Activated CD8-positive, alpha-beta memory T cell treated with anti-CD3 and anti-CD28 coated beads for 36 hours (primary cell): Measurements from ENCODE around the gene NCOA3. TPM values are rescaled to one million over a fixed set of nuclear protein-coding genes. Genes with fewer than 3 reads are reported as not detected.

Source experiments
- CTCF ChIA-PET: fragments of 350-600 bp; sonication (Branson Sonifier 250); formaldehyde crosslinking; loops from one replicate; lab custom pipeline; 2021; ENCODE audit warnings: antibody characterized with exemption; lab: Charles Lee
- POLR2A ChIA-PET: fragments of 350-600 bp; sonication (Branson Sonifier 250); formaldehyde crosslinking; loops from one replicate; lab custom pipeline; 2021; ENCODE audit warnings: antibody characterized with exemption; lab: Charles Lee
- total RNA-seq, 2 experiments: library from RNA; stranded (reverse); gene quantifications; one replicate each; pipeline ENCODE4 v1.2.3, GENCODE V29; 2021

Gene NCOA3
- total RNA-seq, 2 experiments from 2014 or later = 77.1 to 86.2 TPM

DNA sequence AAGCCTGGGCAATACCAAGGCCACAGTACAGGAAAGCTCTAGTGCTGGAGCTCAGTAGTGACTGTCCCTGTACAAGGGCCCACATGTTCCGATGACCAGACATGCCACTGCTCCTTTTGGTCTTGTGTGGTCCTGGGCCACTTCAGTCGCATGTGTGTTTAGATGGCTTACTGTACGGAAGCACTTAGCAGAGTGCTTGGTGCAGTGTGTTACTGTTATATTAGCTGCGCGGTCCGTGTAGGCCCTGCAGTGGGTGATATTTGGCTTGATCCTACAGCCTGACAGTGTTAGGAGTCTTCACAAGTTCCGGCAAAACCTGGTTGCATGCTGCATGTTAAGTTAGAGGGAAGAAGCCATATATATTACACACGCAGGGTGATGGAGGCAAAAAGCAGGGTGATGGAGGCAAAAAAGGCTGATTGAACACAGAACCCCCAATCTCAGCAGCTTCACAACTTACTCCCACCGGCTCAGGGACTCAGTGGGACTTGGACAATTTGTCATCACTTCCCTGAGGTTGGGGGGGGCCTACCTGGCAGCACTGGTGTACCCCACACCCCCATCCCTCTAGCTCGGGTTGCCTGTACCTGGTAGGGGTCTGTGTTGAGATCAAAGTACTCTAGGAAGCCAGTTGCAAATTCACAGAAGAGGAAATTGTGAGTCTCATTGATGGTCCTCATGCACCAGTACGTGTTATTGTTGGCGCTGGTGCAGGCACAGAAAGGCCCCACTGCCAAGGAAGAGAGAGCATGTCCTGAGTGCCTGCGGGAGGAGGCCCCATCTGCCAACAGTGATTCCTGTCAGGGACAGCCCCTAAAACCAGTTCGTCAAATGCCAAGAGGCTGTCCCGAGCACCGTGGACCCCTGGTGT lies 161.0 kb downstream of the NCOA3 start:
- CTCF ChIA-PET = interaction anchor here (1.6 kb wide), 1 partner anchor 958 kb away, joined by 6 read pairs; no protein-coding TSS in a partner anchor
- POLR2A ChIA-PET = no interaction called here

DNA sequence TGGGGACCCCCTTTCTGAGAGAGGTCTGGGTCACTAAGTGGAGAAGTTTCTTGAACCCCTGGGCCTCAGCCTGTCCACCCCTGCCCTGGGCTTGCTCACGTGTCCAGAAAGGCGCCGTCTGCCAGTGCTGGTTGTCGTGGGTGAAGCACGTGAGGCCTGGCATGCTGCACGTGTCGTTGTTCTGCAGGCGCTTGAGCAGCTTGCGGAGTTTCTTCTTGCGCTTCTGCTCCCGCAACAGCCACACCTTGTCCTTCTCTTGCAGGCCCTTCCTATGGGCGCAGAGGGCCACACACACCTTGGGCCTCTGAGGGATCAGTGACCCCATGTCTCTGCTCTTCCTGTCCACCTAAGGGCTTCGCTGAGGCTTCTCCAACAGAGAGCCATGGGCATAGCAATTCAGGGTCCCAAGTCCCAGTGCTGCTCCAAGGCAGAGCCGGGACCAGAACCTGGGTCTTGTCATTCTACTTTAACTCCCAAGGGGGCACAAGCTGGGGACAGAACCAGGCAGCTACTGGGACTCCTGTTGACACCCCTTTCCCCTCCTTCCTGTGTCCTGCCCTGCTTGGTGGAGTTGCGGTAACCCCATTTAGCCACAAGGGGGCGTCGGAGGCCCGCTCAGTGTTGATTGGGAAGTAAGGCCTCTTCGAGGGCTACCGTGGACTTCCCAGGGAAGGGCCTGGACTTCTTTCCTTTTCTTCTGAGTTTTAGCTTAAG lies 161.8 kb downstream of the NCOA3 start:
- POLR2A ChIA-PET = no interaction called here

GRCh38 chr20:47664068-47664437 lies 162.4 kb downstream of the NCOA3 start:
- POLR2A ChIA-PET = no interaction called here

More for the DNA sequence above, 161.8 kb downstream of the NCOA3 start:
- CTCF ChIA-PET = interaction anchor here (0.9 to 1.6 kb wide), 8 partner anchors 9 to 959 kb away, joined by 3 to 8 read pairs (median 4); no protein-coding TSS in a partner anchor

GRCh38 chr20:47664744-47665143 lies 163.1 kb downstream of the NCOA3 start:
- CTCF ChIA-PET = interaction anchor here (1.2 to 1.4 kb wide), 3 partner anchors 10 to 469 kb away, joined by 3 to 8 read pairs (median 4); no protein-coding TSS in a partner anchor
- POLR2A ChIA-PET = no interaction called here

More at GRCh38 chr20:47664068-47664437, 162.4 kb downstream of the NCOA3 start:
- CTCF ChIA-PET = interaction anchor here (0.6 to 1.6 kb wide), 9 partner anchors 8 to 958 kb away, joined by 3 to 8 read pairs (median 4); no protein-coding TSS in a partner anchor

DNA sequence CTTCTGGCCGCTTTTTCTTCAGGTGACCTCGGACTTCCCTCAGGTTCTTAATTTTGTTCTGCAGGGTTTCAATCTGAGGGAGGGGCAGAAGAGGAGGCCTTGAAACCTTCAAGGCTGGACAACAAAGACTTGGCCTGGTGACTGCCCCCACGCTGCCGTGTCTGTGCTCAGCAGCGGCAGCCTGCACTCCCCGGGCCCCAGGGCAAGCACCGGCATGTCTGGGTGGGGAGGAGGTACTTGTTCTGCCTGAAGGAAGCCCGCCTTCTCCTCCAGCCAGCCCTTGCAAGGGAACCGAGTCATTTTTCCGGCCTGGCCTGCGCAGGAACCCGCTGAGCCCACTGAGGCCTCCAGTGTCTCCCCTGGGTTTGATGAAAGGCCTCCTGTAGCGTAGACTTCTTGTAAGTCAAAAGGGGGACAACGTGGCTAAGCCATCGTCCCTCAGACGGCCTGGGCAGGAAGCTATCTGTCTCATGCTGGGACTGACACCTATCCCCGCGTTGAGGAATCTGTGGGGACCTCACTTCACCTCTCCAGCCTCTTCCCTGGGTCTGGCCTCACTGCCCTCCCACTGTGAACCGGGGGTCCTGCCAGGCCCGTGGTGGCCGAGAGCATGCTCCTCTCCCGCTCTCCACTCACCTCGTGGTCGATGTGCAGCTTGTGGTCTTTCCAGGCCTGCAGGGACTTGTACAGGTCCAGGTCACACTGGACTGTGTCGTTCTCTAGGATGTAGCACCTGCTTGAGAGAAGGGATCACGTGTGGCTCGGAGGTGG lies 163.7 kb downstream of the NCOA3 start:
- POLR2A ChIA-PET = no interaction called here
- CTCF ChIA-PET = no interaction called here

GRCh38 chr20:47666304-47666703 lies 164.6 kb downstream of the NCOA3 start:
- CTCF ChIA-PET = no interaction called here
- POLR2A ChIA-PET = interaction anchor here (0.5 kb wide), 1 partner anchor 11 kb away, joined by 6 read pairs; no protein-coding TSS in a partner anchor

DNA sequence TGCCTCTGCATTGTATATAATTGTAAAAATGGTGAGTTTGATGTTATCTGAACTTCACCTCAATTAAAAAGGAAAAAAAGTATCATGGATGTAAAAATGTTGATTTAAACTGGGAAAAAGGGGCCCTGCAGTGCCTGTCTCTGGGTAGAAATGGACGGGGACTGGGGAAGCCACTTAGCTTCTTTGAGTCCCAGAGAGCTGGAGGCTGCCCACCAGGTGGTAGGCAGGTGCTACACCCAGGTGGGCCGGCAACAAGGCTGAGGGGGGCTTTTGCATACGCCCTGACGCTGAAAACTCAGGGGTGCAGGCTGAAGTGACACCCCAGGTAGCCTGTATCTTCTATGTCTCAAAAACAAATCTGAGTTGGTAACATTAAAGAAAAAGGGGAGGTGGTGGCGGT lies 165.4 kb downstream of the NCOA3 start:
- ChIA-PET POLR2A (no interaction called here), CTCF (no interaction called here)

DNA sequence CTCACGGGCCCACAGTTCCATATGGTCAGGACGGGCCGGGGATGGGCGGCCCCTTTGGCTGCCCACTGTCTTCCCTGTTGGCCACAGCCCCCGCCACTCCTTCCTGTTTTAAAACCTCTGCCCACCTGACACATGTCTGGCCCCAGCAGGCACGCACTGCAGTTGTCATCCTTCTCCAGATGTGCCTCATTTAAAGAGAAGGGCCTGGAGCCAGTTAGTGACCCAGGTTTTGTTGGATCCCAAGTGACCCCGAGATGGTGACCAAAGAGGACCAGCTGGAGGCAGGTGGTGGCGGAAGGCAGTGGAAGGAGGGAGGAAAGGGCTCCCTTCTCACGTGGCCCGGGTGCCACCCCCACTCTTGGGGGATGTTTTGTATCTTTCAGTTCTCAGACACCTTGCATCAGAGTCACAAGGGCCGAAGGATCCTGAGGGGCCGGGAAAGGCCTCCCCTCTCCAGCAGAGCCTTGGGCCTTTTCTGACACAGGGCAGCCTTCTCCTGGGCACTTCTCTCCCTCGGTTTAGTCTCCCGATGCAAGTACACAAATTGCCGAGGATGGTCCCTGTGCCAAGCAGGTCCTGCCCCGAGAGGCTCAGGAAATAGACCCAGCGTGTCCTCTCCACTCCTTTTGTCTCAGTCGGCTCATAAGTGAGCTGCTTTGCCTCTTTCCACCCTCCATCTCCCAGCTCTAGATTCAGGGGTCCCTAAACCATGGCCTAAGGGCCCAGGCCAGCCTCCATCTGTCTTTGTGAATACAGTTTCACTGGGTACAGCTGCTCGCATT lies 166.0 kb downstream of the NCOA3 start:
- CTCF ChIA-PET = interaction anchor here (1.2 kb wide), 1 partner anchor 18 kb away, joined by 3 read pairs; no protein-coding TSS in a partner anchor
- POLR2A ChIA-PET = no interaction called here

DNA sequence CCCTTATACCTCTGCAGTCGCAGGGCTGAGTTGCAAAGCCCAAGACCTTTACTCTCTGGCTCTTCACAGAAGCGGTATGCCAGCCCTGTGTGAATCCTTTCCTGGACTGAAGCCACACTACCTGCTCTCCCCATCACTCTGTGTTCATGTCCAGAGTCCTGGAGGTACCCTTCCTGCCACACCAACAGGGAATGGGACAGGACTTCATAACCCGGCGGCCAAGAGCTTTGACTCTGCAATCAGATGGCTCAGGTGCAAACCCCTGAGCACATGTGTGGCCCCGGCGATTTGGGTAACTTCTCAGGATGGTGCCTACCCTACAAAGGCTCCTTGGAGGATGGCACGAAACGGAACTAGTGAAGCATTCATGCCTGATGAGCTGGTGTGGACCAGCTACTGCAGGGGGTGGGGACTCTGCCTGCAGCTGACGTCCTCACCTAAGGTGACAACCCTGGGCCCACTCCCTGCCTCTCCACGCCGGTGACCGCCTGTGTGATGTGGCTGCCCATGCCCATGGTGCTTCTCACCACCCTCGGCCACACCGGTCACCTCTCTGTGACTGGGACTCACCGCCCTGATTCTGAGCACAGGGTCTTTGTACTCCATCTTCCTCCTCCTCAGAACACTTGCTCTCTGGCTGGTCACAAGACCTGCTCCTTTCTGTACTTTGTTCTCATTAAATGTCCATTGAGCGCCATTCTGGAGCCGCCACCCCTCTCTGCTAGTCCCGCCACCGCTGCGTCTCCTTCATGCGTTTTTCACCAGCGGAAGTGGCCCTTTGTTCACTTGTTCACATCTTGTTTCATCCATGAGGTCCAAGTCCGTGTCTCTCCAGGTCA lies 166.8 kb downstream of the NCOA3 start:
- CTCF ChIA-PET = interaction anchor here (1.2 kb wide), 1 partner anchor 18 kb away, joined by 3 read pairs; no protein-coding TSS in a partner anchor
- POLR2A ChIA-PET = no interaction called here

- POLR2A ChIA-PET = no interaction called here
- CTCF ChIA-PET = interaction anchor here (1.2 kb wide), 1 partner anchor 19 kb away, joined by 3 read pairs; no protein-coding TSS in a partner anchor
Observed at GRCh38 chr20:47669152-47669425, 167.4 kb downstream of the NCOA3 start.

DNA sequence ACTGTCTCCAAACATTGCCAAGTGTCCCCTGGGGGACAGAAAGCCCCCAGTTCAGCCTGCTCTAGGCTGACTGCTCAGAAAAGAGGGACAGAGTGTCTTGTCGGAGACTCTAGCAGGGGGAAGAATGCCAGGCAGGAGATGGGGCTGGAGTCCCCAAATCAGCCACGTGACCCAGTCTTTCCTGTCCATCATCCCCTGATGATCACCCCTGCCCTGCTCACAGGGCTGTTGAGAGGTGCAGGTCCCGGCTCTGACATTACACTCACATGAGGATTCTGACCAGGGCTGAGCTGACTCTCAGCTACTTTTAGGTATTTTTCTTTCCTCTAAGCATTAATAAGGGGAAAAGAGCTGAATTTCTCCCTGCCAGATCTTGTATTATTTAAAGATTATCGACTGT lies 167.8 kb downstream of the NCOA3 start:
- CTCF ChIA-PET = no interaction called here
- POLR2A ChIA-PET = no interaction called here

DNA sequence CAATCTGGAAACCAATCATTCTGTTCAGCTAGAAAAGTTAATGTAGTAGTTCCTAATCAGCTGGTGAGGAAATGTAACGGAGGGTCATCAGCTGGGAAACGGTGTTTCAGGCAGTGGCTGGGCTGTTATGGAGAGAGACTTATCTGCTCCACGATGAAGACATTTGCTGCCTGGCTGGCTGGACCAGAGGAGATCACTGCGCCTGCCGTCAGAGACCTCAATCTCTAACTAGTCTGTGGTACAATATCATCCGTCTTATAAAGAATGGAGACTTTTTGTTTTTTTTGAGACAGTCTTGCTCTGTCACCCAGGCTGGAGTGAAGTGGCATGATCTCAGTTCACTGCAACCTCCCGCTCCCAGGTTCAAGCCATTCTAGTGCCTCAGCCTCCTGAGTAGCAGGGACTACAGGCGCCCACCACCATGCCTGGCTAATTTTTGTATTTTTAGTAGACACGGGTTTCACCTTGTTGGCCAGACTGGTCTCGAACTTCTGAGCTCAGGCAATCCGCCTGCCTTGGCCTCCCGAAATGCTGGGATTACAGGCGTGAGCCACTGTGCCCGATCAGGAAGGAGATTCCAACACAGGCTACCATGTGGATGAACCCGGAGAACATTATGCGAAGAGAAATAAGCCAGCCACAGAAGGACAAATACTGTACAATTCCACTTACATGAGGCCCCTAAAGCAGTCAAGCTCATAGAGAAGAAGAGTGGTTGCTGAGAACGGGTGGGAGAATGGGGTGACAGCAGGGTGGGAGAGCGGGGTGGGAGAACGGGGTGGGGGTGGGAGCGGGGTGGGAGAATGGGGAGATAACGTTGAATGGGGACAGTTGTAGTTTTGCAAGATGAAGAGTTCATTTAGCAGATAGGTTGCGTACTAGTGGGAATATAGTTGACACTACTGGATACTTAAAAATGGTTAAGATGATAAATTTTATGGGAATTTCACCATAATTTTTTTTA lies 168.5 kb downstream of the NCOA3 start:
- CTCF ChIA-PET = no interaction called here

DNA sequence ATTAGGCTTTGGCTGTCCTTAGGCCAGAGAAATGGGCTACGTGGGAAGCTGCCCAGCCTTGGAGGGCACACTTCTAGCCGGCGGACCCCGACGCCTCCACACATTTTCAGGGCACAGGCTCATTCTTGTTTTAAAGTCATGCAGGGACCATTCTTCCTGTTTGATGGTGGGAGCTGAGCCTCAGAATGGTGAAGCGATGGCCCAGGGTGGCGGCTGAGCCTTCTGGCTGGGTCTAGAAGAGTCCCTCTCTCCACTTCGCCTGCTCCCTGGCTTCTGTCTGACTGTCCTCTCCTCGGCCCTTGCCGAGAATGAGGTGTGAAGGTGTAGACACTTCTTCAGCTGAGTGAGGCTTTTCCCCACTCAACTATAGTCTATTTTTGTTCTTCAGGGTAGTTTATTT lies 169.2 kb downstream of the NCOA3 start:
- CTCF ChIA-PET = no interaction called here
- POLR2A ChIA-PET = no interaction called here

More for the DNA sequence above, 168.5 kb downstream of the NCOA3 start:
- POLR2A ChIA-PET = no interaction called here

- CTCF ChIA-PET = interaction anchor here (1.1 kb wide), 1 partner anchor 8 kb away, joined by 3 read pairs; no protein-coding TSS in a partner anchor
- POLR2A ChIA-PET = no interaction called here
Observed at GRCh38 chr20:47672166-47672565, 170.5 kb downstream of the NCOA3 start.

DNA sequence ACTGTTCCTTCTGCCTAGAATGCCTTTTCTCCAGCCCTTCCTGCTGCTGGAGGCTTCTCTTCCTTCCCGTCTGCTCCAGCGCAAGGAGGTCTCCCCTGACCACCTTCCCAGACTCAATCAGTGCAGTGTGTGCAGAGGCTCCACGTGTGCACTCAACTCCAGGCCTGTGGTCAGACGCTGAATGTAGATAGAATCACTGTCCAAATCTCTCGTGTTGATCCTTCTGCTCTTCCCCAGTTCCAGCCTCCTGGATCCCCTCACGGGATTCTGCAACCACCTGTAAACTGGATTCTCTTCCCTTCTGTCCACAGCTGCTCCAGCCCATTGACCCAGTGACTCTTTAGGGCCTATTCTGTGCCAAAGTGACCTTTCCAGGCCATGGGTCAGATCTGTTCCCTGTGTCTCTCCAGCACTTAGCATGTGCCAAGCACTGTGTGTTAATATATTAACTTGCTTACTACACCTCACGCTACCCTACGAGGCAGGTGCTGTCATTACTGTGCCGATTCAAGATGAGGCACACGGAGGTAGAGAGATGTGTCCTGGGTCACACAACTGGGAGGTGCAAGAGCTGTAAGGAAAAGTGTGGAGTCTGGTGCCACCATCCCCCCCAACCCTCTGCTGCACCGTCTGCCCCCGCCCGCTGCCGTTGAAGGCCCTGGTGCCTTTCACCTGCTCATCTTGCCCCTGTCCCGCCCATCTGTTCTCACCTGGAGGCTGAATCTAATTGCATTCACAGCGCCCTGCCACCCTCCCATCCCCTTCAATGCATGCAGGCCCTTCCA lies 171.4 kb downstream of the NCOA3 start:
- ChIA-PET POLR2A (interaction anchor here (0.5 kb wide), 1 partner anchor 229 kb away, joined by 8 read pairs; no protein-coding TSS in a partner anchor), CTCF (interaction anchor here (1.1 kb wide), 1 partner anchor 9 kb away, joined by 3 read pairs; no protein-coding TSS in a partner anchor)

- ChIA-PET POLR2A (no interaction called here), CTCF (no interaction called here)
Observed at GRCh38 chr20:47673671-47673955, 171.9 kb downstream of the NCOA3 start.
